A549 (cell line): Measurements from ENCODE around the gene CAMSAP1. TPM values are rescaled to one million over a fixed set of nuclear protein-coding genes. Genes with fewer than 3 reads are reported as not detected.

Experiments
- ATAC-seq, 2 experiments: fragments of 200-7000 bp in 1 of 2; fragments of >200 bp in 1 of 2; cut with Nextera tagmentation in 1 of 2; cut with Tn5 transposase in 1 of 2; 3 replicates each; pipeline versions ENCODE4 v1.8.0 to v1.9.1; 2018 to 2020; ENCODE audit warnings: mild to moderate bottlenecking in 1 of 2, moderate library complexity in 1 of 2
- CTCF ChIA-PET: fragments of 300-600 bp; sonication (Branson Sonifier 250); formaldehyde crosslinking; extraction: SDS; loops from one replicate; lab custom pipeline; 2021; ENCODE audit warnings: antibody characterized with exemption, inconsistent platforms; lab: Yijun Ruan, JAX
- POLR2A ChIA-PET: fragments of 350-600 bp; formaldehyde crosslinking; extraction: SDS; loops from one replicate; lab custom pipeline; 2021; ENCODE audit warnings: antibody characterized with exemption, inconsistent platforms; lab: Yijun Ruan, JAX
- DNase-seq, 2 experiments: peaks; one replicate each; pipeline versions ENCODE4 v3.0.0 to v3.0.0-alpha.2; 2011 to 2016; ENCODE audit warnings: low read depth in 1 of 2, low spot score in 1 of 2
- FAIRE-seq: peaks from 2 replicates; lab custom pipeline; 2011; peaks lifted over from hg19 to GRCh38; lab: Jason Lieb, UNC
- H3K27ac ChIP-seq, 2 experiments: fragments of >200 bp; sonication (Bioruptor Twin); formaldehyde crosslinking; 3 replicates each; pipeline ENCODE4 v1.5.1; 2016 to 2017
- H3K4me1 ChIP-seq: fragments of >200 bp; sonication (Bioruptor Twin); formaldehyde crosslinking; 3 replicates; pipeline ENCODE4 v1.6.1; 2016
- H3K4me2 ChIP-seq: fragments of >200 bp; sonication (Bioruptor Twin); formaldehyde crosslinking; 3 replicates; pipeline ENCODE4 v1.6.1; 2016
- H3K4me3 ChIP-seq: fragments of >200 bp; sonication (Bioruptor Twin); formaldehyde crosslinking; 3 replicates; pipeline ENCODE4 v1.5.1; 2016
- H3K9me3 ChIP-seq: fragments of >200 bp; sonication (Bioruptor Twin); formaldehyde crosslinking; 3 replicates; pipeline ENCODE4 v1.6.1; 2016
- CBX2 ChIP-seq: fragments of 200-600 bp; sonication (generic); IDR thresholded peaks from 2 replicates; pipeline ENCODE4 v1.6.1; 2016; ENCODE audit warnings: low read depth, mild to moderate bottlenecking, borderline replicate concordance
- EHMT2 ChIP-seq: fragments of 200-600 bp; sonication (generic); IDR thresholded peaks from 2 replicates; pipeline ENCODE4 v1.6.1; 2016; ENCODE audit warnings: antibody characterized with exemption, low read depth, mild to moderate bottlenecking, moderate library complexity
- ESRRA ChIP-seq: fragments of 150-350 bp; IDR thresholded peaks from 2 replicates; pipeline ENCODE4 v1.6.1; 2014; ENCODE audit warnings: mild to moderate bottlenecking, low read length, borderline replicate concordance
- FOSB ChIP-seq: fragments of 250-450 bp; sonication (Bioruptor Pico); IDR thresholded peaks from 2 replicates; pipeline ENCODE4 v1.5.0; 2020; ENCODE audit warnings: mild to moderate bottlenecking, moderate library complexity
- HOXA7 ChIP-seq: fragments of 250-450 bp; sonication (Bioruptor Pico); IDR thresholded peaks from 2 replicates; pipeline ENCODE4 v1.5.0; 2020; ENCODE audit warnings: mild to moderate bottlenecking, moderate library complexity
- HOXB13 ChIP-seq: fragments of 250-450 bp; sonication (Bioruptor Pico); IDR thresholded peaks from 2 replicates; pipeline ENCODE4 v1.5.0; 2020; ENCODE audit warnings: low read depth, mild to moderate bottlenecking, moderate library complexity
- HOXB5 ChIP-seq: fragments of 250-450 bp; sonication (Bioruptor Pico); IDR thresholded peaks from 2 replicates; pipeline ENCODE4 v1.5.0; 2020; ENCODE audit warnings: mild to moderate bottlenecking, moderate library complexity
- JUNB ChIP-seq: fragments of >200 bp; sonication (Bioruptor Twin); formaldehyde crosslinking; IDR thresholded peaks from 2 replicates; pipeline ENCODE4 v1.6.1; 2016
- MAZ ChIP-seq: fragments of 150-350 bp; IDR thresholded peaks from 2 replicates; pipeline ENCODE4 v1.6.1; 2014; ENCODE audit warnings: antibody characterized with exemption, low read depth, low read length, borderline replicate concordance
- NPAS2 ChIP-seq: fragments of 250-450 bp; sonication (Bioruptor Pico); IDR thresholded peaks from 2 replicates; pipeline ENCODE4 v1.8.0; 2022; ENCODE audit warnings: mild to moderate bottlenecking, moderate library complexity, borderline replicate concordance
- POLR2AphosphoS2 ChIP-seq: conservative IDR thresholded peaks from 2 replicates; pipeline ENCODE4 v1.6.1; 2012; ENCODE audit warnings: low read length, improper control_type of control experiment, inconsistent platforms
- RAD21 ChIP-seq, 2 experiments: fragments of >200 bp in 1 of 2; sonication (Bioruptor Twin) in 1 of 2; formaldehyde crosslinking in 1 of 2; IDR thresholded peaks in 1 of 2; conservative IDR thresholded peaks in 1 of 2; 2 replicates in 1 of 2; 3 replicates in 1 of 2; pipeline ENCODE4 v1.6.1; 2012 to 2018; ENCODE audit warnings: inconsistent platforms in 1 of 2
- RARB ChIP-seq: fragments of 250-450 bp; sonication (Bioruptor Pico); IDR thresholded peaks from 2 replicates; pipeline ENCODE4 v1.8.0; 2021; ENCODE audit warnings: mild to moderate bottlenecking, moderate library complexity
- ZC3H11A ChIP-seq: fragments of 450-650 bp; IDR thresholded peaks from 2 replicates; pipeline ENCODE4 v1.6.1; 2014; ENCODE audit warnings: antibody characterized with exemption, mild to moderate bottlenecking
- ZNF302 ChIP-seq: fragments of 250-450 bp; sonication (Bioruptor Pico); IDR thresholded peaks from 2 replicates; pipeline ENCODE4 v1.9.0; 2021; ENCODE audit warnings: inconsistent platforms, mild to moderate bottlenecking, moderate library complexity
- WGBS: methylation state at CpG from one replicate; pipeline ENCODE4 v1.1.6; 2017; ENCODE audit errors: missing lambda C conversion rate; 5-methylcytosine and 5-hydroxymethylcytosine counted together
- polyA plus RNA-seq, 4 experiments: library from polyadenylated mRNA; depleted of rRNA in 3 of 4; stranded (reverse); fragments of >200 nt; fragmentation: RNase III in 1 of 4; extraction: RNeasy Plus Mini Kit Qiagen cat#74134 plus additional on column Dnase treatment in 1 of 4; gene quantifications; 2 replicates in 3 of 4; 3 replicates in 1 of 4; pipeline ENCODE4 v1.2.3, GENCODE V29; 2011 to 2017
- TF ChIP-seq, protein P1 (sequence below): fragments of >200 bp; sonication (Bioruptor Twin); formaldehyde crosslinking; IDR thresholded peaks from 3 replicates; pipeline ENCODE4 v1.6.1; 2016
- TF ChIP-seq, protein P2 (sequence below): fragments of 250-450 bp; sonication (Bioruptor Pico); IDR thresholded peaks from 2 replicates; pipeline ENCODE4 v1.5.0; 2020; ENCODE audit warnings: low read depth, mild to moderate bottlenecking, moderate library complexity
- TF ChIP-seq, protein P3 (sequence below): IDR thresholded peaks from 2 replicates; pipeline ENCODE4 v1.6.1; 2012

CAMSAP1 gene
- polyA plus RNA-seq, 2 of the 4 experiments (the other 2 are of a cell fraction) = 8.6 to 15.0 TPM

DNA sequence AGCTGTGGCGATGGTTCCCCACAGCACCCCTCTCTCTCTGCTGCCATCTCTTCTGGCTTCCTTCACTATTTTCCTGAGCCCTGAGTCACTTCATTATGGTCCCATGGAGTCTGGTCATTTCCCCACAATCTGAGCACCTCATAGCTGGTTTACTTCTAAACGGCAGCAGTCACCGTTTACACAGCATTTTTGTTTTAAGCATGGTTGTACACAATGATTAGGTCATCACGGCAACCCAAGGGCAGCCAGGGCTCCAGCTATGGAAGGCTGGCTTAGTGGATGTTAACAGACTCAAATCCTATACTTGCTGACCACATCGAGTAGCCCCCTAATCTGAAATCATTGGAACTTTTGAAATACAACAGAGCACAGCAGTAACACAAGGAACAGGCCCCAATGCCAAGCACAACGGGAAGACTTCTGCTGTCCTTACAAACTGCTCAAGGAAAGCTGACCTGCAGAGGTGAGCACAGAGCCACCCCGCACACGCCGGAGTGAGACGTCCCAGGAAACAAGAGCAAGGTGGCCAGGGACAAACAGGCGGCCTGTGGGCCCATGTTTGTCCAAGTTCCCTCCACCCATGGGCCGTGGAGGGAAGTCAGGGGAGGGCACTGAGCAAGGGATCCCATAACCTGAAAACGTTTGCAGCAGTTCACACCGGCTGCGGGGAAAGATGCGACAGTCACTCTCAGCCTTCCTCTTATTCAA lies 22.9 kb downstream of the CAMSAP1 start:
- POLR2A ChIA-PET = no interaction called here
- H3K4me3 ChIP-seq = no peak overlapping the region
- H3K4me2 ChIP-seq = 0 out of 3 replicates have a peak overlapping the region, but pooled peaks have one; percentile 0
- H3K4me1 ChIP-seq = peaks cover 21% of the 10 kb centered on the region; the same call in 2 of the 3 replicates
- no peak overlapping the region; a peak in 1 of 6 replicates for H3K27ac ChIP-seq
- DNase-seq (peak in 1 of 2 experiments; percentile 20), ATAC-seq (peak in 1 of 2 experiments; percentile 56; a peak in 2 of 6 replicates), FAIRE-seq (no peak)
- H3K9me3 ChIP-seq = no peaks in the 10 kb centered on the region
- WGBS = 72% methylated on average over 16 of the region's 16 CpGs
- CTCF ChIA-PET = interaction anchor here (1.1 kb wide), 1 partner anchor 20 kb away, joined by 3 read pairs; no protein-coding TSS in a partner anchor
- TF ChIP-seq ZC3H11A (no peak), POLR2AphosphoS2 (no peak), JUNB (no peak), MAZ (no peak), NPAS2 (CRISPR knock-in tag) (no peak), HOXA7 (no peak), EHMT2 (no peak), ZNF302 (no peak), RAD21 (conservative IDR thresholded peaks at IDR 0.05 in 1 of 2, IDR thresholded peaks at IDR 0.05 in 1 of 2) (no peak), FOSB (no peak), ESRRA (no peak), CBX2 (no peak), HOXB5 (CRISPR knock-in tag) (no peak), RARB (CRISPR knock-in tag) (no peak), HOXB13 (no peak)
- TF ChIP-seq, protein P1, sequence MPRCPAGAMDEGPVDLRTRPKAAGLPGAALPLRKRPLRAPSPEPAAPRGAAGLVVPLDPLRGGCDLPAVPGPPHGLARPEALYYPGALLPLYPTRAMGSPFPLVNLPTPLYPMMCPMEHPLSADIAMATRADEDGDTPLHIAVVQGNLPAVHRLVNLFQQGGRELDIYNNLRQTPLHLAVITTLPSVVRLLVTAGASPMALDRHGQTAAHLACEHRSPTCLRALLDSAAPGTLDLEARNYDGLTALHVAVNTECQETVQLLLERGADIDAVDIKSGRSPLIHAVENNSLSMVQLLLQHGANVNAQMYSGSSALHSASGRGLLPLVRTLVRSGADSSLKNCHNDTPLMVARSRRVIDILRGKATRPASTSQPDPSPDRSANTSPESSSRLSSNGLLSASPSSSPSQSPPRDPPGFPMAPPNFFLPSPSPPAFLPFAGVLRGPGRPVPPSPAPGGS = no peak
- TF ChIP-seq, protein P2, sequence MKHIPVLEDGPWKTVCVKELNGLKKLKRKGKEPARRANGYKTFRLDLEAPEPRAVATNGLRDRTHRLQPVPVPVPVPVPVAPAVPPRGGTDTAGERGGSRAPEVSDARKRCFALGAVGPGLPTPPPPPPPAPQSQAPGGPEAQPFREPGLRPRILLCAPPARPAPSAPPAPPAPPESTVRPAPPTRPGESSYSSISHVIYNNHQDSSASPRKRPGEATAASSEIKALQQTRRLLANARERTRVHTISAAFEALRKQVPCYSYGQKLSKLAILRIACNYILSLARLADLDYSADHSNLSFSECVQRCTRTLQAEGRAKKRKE (CRISPR knock-in tag) = no peak
- TF ChIP-seq, protein P3, sequence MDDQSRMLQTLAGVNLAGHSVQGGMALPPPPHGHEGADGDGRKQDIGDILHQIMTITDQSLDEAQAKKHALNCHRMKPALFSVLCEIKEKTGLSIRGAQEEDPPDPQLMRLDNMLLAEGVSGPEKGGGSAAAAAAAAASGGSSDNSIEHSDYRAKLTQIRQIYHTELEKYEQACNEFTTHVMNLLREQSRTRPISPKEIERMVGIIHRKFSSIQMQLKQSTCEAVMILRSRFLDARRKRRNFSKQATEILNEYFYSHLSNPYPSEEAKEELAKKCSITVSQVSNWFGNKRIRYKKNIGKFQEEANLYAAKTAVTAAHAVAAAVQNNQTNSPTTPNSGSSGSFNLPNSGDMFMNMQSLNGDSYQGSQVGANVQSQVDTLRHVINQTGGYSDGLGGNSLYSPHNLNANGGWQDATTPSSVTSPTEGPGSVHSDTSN = no peak

DNA sequence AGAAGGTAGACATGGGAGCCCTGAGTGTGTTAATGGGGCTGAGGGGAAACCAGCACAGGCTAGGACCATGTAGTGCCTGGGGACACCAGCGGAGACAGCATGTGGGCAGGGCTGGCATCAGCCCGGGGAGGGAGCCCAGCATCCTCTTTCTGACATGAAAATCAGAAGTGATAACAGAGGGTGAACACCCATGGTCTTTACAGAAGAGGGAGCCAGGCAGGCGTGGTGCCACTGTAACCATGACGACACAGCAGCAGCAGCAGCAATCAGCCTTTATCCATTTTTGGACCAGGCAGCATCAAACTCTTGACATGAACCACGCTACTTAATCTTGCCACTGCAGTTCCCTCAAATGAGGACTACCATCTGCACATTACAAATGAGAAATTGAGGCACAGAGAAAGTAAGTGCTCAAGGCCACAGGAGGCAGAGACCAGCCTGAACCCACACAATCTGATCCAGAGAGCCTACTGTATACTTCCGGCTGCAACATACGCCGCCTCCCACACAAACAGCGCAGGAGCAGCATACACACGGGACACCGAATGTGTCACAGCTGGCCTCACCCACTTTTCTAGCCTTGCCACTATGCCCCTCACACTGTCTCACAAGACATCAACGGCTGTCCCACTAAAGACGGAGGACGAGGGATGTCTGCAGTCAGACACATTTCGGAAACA lies 23.8 kb downstream of the CAMSAP1 start:
- H3K9me3 ChIP-seq = no peaks in the 10 kb centered on the region
- DNase-seq (no peak), ATAC-seq (no peak), FAIRE-seq (no peak)
- POLR2A ChIA-PET = no interaction called here
- peaks cover 21% of the 10 kb centered on the region; the same call in 2 of the 3 replicates for H3K4me1 ChIP-seq
- TF ChIP-seq, protein P1 = no peak
- no peak overlapping the region for H3K4me3 ChIP-seq
- no peak overlapping the region for H3K27ac ChIP-seq
- H3K4me2 ChIP-seq = no peak overlapping the region
- WGBS = 94% methylated on average over 15 of the region's 15 CpGs
- CTCF ChIA-PET = interaction anchor here (0.8 kb wide), 1 partner anchor 84 kb away, joined by 3 read pairs; no protein-coding TSS in a partner anchor
